Measurements from ENCODE around the gene SMIM38.
"Not testable (repeated sequence)": the region's sequence is repeated elsewhere in the genome, so short reads cannot be mapped to it uniquely, and the experiment has no call there.

The SMIM38 gene

DNA sequence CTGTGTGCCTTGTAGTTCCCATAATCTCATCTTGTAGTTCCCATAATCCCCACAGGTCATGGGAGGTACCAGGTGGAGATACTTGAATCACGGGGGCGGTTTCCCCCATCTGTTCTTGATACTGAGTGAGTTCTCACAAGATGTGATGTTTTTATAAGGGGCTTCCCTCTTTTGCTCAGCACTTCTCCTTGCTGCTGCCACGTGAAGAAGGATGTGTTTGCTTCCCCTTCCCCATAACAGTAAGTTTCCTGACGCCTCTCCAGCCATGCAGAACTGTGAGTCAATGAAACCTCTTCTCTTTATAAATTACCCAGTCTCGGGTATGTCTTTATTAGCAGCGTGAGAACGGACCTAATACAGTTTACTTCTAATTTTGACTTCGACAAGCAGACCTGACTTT is 14.0 kb upstream of the SMIM38 start:
- DNase-seq, result peak; percentile 15

DNA sequence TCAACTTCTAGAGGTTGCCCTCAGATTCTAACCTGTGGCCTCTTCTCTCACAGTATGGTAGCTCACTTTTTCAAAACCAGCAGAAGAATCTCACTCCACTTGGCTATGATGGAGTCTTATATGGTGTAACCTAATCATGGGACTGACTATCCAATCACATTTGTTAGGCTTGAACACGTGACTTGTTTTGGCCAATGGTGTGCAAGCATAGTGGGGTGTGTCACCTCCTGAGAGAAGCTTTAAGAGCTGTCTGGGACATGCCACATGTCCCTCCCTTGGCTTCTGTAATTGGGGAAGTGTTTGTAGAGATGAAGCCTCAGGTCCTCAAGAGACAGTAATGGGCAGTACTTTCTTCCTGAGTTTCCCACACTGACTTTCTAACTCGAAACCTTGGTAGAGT is 12.8 kb upstream of the SMIM38 start:
- no peak for DNase-seq

DNA sequence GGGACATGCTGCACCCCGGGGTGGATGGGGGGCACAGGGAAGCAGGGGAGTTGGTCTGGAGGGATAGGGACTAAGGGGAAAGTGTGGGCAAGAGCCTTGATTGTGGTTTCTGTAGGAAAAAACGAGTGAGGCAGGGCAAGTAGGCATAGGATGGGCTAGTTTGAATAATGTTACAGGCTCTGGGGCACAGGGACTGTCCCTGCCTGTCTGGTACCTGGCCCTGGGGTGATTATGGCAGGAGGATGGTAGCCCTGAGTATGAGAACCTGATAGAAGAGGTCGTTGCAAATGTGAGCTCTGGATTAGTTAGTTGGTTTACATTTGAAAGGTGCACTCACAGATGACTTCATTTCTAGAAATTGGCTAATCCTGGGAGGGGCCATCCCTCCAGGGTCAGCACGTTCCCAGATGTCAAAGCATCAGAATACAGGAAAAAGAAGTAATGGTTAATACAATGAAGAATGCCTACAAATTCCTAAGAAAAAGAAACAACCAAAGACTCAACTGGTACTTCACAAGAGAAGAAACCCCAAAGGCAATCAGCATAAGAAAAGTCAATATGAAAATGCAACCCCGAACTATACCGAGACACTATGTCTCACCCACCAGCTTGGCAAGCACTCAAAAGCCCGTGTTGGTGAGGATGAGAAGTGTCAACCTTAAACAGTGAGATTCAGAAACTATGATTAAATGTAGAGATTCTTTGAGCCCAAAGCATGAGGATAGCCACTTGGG is 11.3 kb upstream of the SMIM38 start:
- no peak for DNase-seq

DNA sequence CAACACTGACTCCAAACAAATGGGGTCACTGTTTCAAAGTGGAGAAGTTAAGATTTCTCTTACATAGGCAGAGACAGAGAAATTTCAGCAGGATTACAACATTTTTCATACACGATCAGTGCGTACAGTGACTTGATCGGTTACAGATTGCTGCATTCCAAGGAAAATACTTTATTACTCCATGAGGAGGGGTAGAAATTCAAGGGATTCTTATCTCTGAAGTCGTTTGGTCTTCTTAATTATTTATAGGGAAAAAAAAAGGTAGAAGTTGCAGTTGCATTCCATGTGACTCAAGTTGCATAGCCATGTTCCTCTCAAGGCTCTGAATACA is 10.7 kb upstream of the SMIM38 start:
- DNase-seq, result no peak

DNA sequence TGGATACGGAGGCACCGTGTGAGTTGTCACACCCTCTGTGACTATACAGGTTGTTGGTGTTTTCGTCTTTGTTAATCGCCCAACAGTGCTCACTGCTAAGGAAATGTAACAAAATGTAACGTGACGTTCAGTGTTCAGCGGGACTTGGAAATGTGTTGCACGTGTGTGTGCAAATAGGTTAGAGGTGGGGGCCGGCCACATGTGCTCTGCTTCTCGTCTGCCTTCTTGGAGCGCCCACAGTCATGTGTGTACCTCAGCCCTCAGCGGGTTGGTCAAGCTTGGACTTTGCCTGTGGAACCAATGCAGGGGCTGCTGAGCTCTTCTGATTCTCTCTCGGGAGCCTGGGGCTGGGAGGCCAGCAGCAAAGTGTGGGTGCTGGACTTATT is 7.4 kb upstream of the SMIM38 start:
- DNase-seq, result no peak

DNA sequence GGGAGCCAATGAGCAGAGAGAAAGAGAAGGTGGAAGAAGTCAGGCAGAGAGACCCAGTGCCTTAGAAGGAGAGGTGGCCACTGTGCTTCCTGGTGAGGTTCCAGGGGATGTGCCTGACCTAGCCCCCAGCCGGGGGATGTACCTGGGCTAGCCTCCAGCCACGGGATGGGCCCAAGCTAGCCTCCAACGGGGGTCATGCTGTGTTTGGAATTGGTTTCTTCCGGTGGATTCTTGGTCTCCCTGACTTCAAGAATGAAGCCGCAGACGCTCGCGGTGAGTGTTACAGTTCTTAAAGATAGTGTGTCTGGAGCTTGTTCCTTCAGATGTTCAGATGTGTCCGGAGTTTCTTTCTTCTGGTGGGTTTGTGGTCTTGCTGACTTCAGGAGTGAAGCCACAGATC is 6.9 kb upstream of the SMIM38 start:
- no peak for DNase-seq

DNA sequence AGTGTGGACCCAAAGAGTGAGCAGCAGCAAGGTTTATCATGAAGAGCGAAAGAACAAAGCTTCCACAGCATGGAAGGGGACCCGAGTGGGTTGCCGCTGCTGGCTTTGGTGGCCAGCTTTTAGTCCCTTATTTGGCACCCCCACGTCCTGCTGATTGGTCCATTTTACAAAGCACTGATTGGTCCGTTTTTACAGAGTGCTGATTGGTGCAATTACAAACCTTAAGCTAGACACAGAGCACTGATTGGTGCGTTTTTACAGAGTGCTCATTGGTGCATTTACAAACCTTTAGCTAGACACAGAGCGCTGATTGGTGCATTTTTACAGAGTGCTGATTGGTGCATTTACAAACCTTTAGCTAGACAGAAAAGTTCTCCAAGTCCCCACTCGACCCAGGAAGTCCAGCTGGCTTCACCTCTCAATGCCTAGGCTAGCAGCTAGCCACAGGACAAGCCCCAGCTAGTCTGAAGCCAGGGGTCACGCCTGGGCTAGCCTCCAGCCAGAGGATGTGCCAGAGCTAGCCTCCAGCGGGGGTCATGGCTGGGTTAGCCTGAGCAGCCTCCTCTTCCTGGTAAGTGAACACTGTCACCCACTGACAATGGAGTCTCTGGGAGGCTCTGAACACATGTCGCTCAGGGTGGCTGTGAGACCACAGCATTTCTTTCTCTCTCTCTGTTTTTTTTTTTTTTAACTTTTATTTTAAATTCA is 6.2 kb upstream of the SMIM38 start:
- not testable (repeated sequence) for DNase-seq

DNA sequence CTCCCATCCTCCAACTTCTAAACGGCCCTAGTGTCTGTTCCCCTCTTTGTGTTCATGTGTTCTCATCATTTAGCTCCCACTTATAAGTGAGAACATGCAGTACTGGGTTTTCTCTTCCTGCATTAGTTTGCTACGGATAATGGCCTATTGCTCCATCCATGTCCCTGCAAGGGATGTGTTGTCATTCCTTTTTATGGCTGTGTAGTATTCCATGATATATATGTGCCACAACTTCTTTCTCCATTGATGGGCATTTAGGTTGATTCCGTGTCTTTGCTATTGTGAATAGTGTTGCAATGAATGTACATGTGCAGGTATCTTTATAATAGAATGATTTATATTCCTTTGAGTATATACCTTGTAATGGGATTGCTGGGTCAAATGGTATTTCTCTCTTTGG is 5.6 kb upstream of the SMIM38 start:
- DNase-seq, result no peak

DNA sequence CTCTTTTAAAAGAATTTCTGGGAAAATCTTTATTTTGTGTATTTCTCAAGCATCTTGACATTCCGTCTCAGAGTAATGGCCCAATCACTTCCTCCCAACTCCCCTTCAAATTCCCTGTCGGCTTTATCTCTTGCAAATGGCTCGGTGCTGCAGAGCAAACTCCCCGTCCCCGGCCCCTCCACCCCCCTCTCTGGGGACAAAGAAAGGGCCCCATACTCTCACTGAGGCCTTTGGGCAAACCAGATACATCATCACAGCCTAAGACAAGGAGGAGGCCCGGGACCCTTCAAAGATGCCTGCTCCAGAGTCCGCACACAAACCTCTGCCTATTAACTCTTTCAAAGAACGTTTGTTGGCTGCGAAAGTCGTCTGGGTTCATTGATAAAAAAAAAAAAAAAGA is 3.9 kb upstream of the SMIM38 start:
- DNase-seq, result no peak

DNA sequence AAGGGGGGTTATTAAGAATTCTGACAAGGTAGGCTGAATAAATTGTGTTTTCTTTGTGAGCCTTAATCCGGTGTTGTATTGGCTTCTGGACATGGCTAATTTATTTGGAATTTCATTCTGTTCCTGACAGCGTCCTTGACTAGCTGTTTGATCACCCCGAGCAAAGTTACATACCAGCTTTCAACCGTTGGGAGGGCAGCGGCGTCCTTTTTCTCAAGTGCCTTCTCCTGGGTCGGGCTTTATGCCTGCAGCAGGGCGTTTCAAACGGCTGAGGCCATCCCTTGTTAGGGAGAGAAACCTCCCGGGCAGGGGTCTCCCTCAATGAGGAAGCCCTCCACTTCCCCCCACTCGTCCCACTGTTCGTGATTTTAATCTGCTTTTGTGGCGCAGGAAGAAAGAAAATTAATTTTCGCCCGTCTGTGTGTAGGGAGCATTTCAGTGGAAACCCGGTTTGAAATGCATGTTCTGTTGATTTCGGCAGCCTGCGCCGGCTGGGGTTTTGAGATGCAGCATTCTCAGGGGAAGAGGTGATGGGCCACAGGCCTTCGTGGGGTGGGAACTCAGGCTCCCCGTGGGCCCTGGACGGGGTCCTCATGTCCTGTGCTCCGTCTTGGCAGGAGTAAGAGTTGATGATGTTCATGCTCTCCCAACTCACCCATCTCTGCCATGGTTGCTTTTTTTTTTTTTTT is 2.9 kb upstream of the SMIM38 start:
- no peak for DNase-seq

DNA sequence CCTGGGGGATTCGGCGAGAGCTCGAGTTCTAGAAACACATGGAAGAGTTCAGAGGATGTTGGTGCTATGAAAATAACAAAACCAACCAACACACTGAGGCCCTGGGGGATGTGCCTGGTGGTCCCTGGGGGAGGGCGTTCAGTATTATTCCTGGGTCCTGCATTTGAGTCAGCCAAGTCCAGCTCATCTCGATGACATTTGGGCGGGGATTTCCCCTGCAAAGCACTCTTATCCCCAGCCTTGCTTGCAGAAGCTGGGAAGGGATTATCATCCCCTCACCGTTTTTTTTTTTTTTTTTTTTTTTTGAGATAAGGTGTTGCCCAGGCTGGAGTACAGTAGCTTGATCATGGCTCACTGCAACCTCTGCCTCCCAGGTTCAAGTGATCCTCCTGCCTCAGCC is 2.1 kb upstream of the SMIM38 start:
- no peak for DNase-seq

DNA sequence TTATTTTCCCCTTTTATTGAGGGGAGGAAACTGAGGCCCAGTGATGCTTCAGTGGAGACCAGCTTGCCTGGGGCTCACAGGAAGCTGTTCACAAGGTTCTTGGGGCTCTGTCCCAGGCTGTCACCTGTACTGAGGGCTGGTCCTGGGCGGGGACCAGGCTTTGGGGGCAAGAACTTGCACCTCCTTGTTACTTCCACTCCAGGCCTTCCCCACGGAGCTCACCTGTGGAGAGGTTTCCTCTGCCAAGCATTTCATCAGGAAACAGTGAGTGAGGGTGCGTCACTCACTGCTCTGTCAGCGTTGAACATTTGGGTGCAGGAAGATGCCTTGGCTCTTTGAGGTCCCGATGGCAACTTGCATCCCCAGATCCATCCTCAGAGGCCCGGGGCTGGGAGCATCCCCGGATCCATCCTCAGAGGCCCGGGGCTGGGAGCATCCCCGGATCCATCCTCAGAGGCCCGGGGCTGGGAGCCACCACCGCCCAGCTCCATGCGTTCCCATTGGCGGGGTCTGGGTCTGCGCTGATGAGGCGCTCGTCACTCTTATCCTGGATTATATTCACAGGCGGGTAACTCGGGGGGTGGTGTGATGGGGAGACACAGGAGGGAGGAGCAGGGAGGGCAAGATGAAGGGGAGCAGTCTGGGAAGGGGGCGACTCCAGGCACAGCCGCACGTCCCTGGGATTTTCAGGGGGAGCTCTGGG is 1.4 kb upstream of the SMIM38 start:
- DNase-seq, result no peak

DNA sequence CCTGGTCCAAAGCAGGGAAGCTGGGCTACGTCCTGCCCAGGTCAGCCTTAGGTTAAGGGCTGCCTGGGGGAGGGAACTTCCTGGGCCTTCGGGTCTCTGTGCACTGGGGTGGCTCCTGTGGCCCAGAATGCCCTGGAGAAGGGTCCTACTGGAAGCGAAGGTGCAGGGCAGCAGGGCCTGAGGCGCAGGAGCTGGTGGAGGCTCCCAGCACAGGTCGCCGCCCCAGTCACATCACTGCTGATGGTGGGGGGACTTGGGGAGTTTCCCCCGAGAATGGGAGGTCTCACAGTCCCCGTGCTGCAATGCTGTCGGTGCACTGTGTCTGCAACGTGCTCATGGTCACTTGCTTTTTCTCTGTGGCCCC is 815 bp upstream of the SMIM38 start:
- no peak for DNase-seq

DNA sequence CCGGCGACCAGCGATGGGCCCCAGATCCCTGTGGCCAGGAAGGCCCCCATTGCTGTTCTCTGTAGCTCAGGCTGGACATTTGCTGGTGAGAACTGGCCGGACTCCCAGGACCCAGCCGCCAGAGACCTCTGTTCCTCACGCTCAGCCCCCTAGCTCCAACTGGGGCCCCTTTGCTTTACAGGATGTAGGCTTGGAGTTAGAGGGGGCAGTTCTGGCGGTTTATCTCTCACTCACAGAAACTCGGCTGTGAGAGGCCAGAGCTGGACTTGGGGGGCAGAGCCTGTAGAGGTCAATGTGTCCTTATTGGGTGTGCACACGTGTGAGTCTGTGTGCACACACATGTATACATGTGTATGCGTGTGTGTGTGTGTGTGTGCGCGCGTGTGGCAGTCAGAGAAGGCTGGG is 502 bp downstream of the SMIM38 start:
- DNase-seq, result no peak

DNA sequence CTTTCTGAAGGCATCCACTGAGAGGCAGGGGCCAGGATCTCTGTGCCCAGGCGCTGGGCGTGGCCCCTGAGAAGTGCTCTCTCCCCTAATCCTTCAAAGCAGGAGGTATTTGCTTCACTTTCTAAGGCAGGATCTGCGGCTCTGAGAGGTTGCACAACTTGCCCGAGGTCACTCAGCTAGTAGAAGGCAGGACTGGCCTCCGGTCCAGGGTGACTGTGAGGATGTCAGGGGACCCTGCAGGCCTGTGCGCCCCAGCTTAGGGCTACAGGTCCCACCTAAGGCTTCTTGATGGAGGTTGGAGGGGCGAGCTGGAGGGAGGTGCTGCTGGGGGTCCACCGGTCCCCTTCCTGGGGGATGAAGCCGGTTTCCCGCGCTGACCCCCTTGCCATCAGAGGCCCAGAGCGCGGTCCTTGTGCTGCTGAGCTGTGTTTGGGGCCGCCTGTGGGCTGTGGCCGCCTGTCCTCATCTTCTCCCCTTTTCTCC is 979 bp downstream of the SMIM38 start:
- no peak for DNase-seq

DNA sequence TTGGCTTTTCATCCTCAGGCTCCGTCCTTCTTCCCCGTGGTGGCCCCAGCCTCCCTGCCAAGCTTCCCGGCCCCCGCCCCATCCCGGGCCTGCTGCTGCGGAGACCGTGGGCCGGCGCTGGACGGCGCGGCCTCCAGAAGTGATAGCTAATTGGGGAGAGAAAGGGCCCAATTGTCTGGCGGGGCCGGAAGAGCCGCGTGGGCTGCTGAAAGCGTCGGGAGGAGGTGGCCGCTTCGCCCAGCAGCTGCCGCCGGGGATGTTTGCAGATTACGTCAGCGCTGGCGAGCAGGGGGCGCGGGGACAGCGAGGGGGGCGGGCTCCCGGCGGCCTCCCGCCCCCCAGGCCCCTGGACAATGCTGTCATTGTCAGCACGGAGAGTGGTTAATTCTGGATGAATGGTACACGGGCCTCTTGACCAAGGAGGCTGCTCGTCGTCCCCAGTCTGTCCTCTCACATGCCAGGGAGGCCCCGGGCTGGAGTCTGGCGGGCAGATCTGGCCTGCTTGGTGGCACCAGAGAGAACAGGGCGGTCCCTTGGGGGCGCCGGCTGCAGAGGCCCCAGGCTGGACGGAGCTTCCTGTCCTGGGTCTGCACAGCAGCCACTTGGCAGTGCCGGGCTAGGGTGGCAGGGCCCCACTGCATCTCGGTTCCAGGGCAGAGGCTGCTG is 1.6 kb downstream of the SMIM38 start:
- no peak for DNase-seq

DNA sequence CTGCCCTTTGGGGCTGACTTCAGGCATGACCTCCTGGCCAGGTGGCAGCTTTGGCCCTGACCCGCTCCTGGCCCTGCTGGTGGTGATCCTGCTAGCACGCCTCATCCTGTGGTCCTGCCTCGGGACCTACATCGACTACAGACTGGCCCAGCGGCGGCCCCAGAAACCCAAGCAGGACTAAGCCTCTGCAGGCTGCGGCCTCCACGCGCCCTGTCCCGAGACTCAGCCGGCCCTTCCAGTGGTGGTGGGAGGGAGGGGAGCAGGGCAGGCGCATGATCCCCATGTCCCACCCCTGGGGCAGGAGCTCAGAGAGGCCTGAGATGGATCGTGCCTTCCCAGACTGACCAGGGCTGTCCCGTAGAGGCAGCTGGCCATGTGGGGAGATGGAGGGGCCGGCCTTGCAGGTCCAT is 2.1 kb downstream of the SMIM38 start:
- DNase-seq, result no peak

DNA sequence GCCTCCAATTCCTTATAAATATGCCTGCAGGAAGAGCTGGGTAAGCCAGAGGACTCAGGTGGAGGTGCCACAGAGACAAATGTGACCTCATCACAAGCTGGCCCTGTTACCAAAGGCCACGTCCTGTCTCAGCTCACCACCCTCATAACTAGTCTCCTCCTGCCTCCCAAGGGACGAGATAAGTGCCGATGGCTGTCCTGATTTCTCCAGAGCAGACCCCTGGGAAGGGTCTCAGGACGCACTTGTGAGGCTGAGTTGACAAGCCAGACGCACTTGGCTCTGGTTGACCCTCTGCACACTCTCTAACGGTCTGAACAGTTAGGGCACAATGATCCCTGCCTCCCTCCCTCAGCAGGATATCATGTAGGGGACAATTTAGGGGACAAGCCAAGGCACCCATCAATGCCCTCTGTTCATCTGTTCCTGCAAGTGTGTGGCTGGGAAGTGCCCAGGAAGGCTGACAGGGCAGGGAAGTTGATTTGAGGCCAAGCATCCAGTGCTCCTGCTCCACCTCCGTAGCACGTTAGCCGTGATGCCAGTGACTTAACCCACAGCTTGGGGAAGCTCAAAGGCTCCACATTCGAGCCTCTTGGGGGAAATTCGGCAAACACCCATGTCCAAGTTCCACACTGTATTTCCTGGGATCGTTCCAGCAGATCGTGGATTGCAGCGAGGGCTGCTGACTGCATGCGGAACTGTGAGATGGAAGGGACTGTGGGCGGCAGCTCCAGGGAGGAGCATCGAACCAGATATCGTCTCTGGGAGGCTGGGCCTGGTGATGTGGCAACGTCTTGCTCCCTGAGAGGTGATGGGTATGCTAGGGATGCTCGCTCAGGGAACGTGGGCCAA is 2.8 kb downstream of the SMIM38 start:
- no peak for DNase-seq

DNA sequence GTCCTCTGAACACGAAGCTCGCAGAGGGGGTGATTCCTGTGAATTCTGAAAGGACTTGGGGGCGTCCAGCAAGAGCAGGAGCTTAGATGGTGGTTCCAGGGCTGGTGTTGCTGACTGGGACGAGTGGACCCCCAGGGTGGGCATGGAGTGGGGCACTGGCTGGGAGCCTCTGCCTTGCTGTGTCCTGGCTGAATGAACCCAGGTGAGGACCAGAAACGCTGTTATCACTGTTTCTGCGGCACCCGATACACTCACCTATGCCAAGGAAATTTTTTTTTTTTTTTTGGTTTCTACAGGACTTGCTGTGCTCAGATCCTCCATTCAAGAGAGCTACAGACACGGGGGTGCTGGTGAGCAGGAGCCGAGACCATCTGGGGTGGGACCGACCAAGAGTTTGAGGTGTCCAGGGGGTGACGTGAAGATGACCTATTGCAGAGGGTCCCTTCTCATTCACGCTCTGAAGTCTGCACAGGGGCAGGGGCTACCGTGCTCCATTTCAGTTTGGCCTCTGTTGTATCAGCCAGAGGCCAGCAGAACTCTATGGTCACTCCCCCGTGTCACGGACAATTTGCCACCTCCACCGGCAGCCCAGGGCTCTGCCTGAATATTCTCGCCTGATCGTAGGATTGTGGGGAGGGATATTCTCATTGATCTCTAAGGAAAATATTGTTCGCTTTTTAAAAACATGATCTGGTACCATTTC is 3.6 kb downstream of the SMIM38 start:
- DNase-seq, result no peak

DNA sequence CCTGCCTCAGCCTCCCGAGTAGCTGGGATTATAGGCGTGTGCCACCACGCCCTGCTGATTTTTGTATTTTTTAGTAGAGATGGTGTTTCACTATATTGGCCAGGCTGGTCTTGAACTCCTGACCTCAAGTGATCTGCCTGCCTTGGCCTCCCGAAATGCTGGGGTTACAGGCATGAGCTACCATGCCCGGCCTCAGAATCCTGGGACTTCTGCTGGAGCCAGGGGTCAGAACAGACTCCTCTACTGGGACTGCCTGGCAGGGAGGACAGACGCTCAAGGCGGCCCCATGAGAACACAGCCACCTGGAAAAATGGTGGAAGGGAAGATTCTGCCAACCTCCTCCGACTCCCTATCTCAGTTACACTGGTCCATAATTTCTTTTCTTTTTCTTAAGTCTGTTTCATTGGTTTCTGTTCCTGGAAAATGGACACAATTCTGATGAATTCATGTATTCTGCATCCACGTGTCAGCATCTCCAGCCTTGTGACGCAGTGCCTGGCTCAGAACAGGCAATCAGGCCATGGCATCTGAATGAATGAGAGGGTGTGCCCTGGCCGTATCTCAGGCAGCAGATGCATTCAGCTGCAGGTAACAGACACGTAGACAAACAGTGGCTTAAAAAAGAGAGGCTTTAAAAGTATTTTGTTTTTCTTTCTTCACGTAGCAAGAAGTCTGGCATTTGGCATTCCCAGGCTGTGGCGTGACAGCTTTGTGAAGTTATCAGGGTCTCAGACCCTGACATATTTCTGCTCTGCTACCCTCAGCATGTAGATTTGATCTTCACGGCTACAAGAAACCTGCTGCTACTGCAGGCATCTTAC is 4.8 kb downstream of the SMIM38 start:
- no peak for DNase-seq

DNA sequence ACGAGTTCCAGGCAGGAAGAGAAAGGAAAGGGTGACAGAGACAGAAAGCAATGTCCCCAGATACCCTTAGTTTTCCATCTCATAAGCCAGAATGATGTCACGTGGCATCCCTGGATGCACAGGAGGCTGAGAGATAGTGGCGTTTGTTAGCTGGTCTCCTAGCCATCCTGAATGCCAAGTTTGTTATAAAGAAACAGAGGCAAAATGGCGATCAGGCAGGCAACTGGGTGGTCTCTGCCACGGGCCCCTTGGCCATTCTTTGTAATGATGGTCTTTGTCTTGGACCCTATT is 5.3 kb downstream of the SMIM38 start:
- no peak for DNase-seq
